ENCODE measurements around the gene MS4A10.

DNA sequence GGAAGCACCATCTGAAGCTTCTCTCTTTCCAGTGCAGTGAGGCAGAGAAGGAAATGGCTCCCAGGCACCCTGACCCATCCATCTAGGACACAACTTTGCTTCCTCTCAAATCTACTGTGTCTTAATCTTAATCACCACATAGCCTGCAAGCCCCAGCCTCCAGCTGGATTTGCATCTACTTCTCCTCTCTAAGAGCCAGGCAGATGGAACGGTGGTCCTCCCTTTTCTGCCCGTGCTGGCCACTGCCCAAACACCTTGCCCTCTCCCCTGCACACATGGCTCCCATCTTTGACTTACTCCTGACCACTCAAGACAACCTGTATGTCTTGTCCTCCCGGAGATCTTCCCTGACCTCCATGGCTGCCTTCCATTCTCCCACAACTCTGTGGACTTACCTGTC, 7.4 kb downstream of the MS4A10 start:
- TF ChIP-seq CTCF (conservative IDR thresholded peaks at IDR 0.05 in 1 of 2, IDR thresholded peaks at IDR 0.05 in 1 of 2; ENCODE audit: extremely low read depth in 1 of 2, insufficient read depth in 1 of 2, low read depth in 1 of 2, low read length in 2 of 2) (no peak), EZH2 (IDR thresholded peaks at IDR 0.05; ENCODE audit: borderline replicate concordance, low read length) (no peak)
